T-cell (primary cell): Measurements from ENCODE around the gene PRR16. TPM values are rescaled to one million over a fixed set of nuclear protein-coding genes. Genes with fewer than 3 reads are reported as not detected.
"Not testable (repeated sequence)": the region's sequence is repeated elsewhere in the genome, so short reads cannot be mapped to it uniquely, and the experiment has no call there.

Source experiments
- ATAC-seq, 4 experiments: fragments of 200-7000 bp in 3 of 4; fragments of 150-1000 bp in 1 of 4; cut with Tn5 transposase; replicated peaks in 1 of 4; 1 replicate in 3 of 4; 2 replicates in 1 of 4; pipeline ENCODE4 v1.10.0; 2021; ENCODE audit warnings: moderate library complexity in 3 of 4, mild to moderate bottlenecking in 2 of 4, moderate number of reproducible peaks in 1 of 4
- CTCF ChIA-PET, 2 donors: fragments of 300-600 bp; sonication (Branson Sonifier 250); formaldehyde crosslinking; loops; one replicate each; lab custom pipeline; 2022; ENCODE audit warnings: antibody characterized with exemption in 2 of 2; lab: Charles Lee
- POLR2A ChIA-PET, 2 donors: fragments of 300-600 bp; sonication (Branson Sonifier 250); formaldehyde crosslinking; loops; one replicate each; lab custom pipeline; 2022; ENCODE audit warnings: antibody characterized with exemption in 2 of 2; lab: Charles Lee
- DNase-seq, 35 experiments: peaks; one replicate each; pipeline versions ENCODE4 v3.0.0 to v3.0.0-alpha.2; 2013 to 2023
- H3K27ac ChIP-seq: one replicate; pipeline ENCODE4 v1.5.1; 2013; ENCODE audit warnings: low read length
- H3K27me3 ChIP-seq, 2 experiments: replicated peaks in 1 of 2; 1 replicate in 1 of 2; 2 replicates in 1 of 2; pipeline versions ENCODE4 v1.6.1 to v1.7.0; 2013; ENCODE audit warnings: low read length in 1 of 2, mixed read lengths in 1 of 2; ENCODE audit not compliant: control insufficient read depth in 2 of 2, insufficient read depth in 2 of 2; ENCODE audit errors: extremely low read depth in 1 of 2
- H3K36me3 ChIP-seq, 2 donors: 1 replicate in 1 of 2; 2 replicates in 1 of 2; pipeline versions ENCODE4 v1.6.1 to v1.7.0; 2013; ENCODE audit warnings: low read length in 1 of 2; ENCODE audit not compliant: control insufficient read depth in 2 of 2, insufficient read depth in 1 of 2; ENCODE audit errors: extremely low read depth in 1 of 2
- H3K4me1 ChIP-seq, 2 experiments: 1 replicate in 1 of 2; 2 replicates in 1 of 2; pipeline versions ENCODE4 v1.6.1 to v1.7.0; 2013; ENCODE audit warnings: low read length in 2 of 2, mixed read lengths in 1 of 2; ENCODE audit not compliant: insufficient read depth in 2 of 2, control insufficient read depth in 1 of 2; ENCODE audit errors: extremely low read depth in 1 of 2
- H3K4me3 ChIP-seq, 2 donors: 1 replicate in 1 of 2; 2 replicates in 1 of 2; pipeline versions ENCODE4 v1.5.1 to v1.7.0; 2013; ENCODE audit warnings: mild to moderate bottlenecking in 2 of 2, low read length in 1 of 2, moderate library complexity in 1 of 2; ENCODE audit not compliant: control insufficient read depth in 1 of 2; ENCODE audit errors: extremely low read depth in 1 of 2
- H3K9me3 ChIP-seq: 2 replicates; pipeline ENCODE4 v1.7.0; 2013
- H3K27ac Mint-ChIP-seq, 2 donors: one replicate each; pipeline ENCODE4 v1.8.0; 2020 to 2021; ENCODE audit warnings: mild to moderate bottlenecking in 2 of 2, mixed read lengths in 2 of 2
- H3K27me3 Mint-ChIP-seq, 2 donors: one replicate each; pipeline ENCODE4 v1.8.0; 2021 to 2022; ENCODE audit warnings: mixed read lengths in 2 of 2
- H3K36me3 Mint-ChIP-seq: one replicate; pipeline ENCODE4 v1.8.0; 2021; ENCODE audit warnings: mixed read lengths
- H3K4me1 Mint-ChIP-seq, 3 donors: one replicate each; pipeline ENCODE4 v1.8.0; 2020 to 2022; ENCODE audit warnings: mixed read lengths in 3 of 3, mild to moderate bottlenecking in 1 of 3
- H3K4me3 Mint-ChIP-seq, 3 donors: one replicate each; pipeline ENCODE4 v1.8.0; 2020 to 2022; ENCODE audit warnings: mild to moderate bottlenecking in 3 of 3, mixed read lengths in 3 of 3, moderate library complexity in 3 of 3
- H3K9me3 Mint-ChIP-seq, 3 donors: one replicate each; pipeline ENCODE4 v1.8.0; 2020 to 2022; ENCODE audit warnings: mixed read lengths in 3 of 3
- WGBS: methylation state at CpG from one replicate; pipeline ENCODE4 v1.1.5; 2013; ENCODE audit warnings: missing lambda C conversion rate; ENCODE audit not compliant: insufficient coverage; 5-methylcytosine and 5-hydroxymethylcytosine counted together
- total RNA-seq, 35 experiments: library from RNA in 6 of 35; stranded (reverse) in 6 of 35; fragments of 120-200 nt in 1 of 35; gene quantifications; one replicate each; pipeline versions ENCODE4 v1.2.1 to v1.2.4 and lab custom pipeline; 2013 to 2026

PRR16 gene
- total RNA-seq: not detected
- not detected for total RNA-seq (2013)
- 0 to 0.07 (median 0) reads per million in 29 experiments for total RNA-seq (lab: John Stamatoyannopoulos, UW)

- Histone ChIP-seq H3K4me1 (peaks cover 4 to 10% of the 10 kb centered on the region in 2 experiments), H3K9me3 (no peaks in the 10 kb centered on the region), H3K27ac (no peak within 1 kb of the TSS), H3K4me3 (peak within 1 kb of the TSS in 1 of 2 donors; percentile 46), H3K36me3 (no peaks in the 10 kb centered on the region), H3K27me3 (peaks cover 3 to 18% of the 10 kb centered on the region in 2 experiments)
- peaks cover 4 to 14% (median 5%) of the 10 kb centered on the region in 3 donors for H3K4me1 Mint-ChIP-seq
- peaks cover 32 to 35% of the 10 kb centered on the region in 2 donors for H3K27me3 Mint-ChIP-seq
- ChIA-PET POLR2A (no interaction called here), CTCF (no interaction called here)
- DNase-seq (peak in 1 of 35 experiments; percentile 4), ATAC-seq (peak in 3 of 4 experiments; percentile 10 to 54 (median 30))
- 4% methylated on average over 58 of the region's 62 CpGs for WGBS
- H3K9me3 Mint-ChIP-seq: no peaks in the 10 kb centered on the region
- no peaks in the 10 kb centered on the region for H3K36me3 Mint-ChIP-seq
- no peak within 1 kb of the TSS for H3K27ac Mint-ChIP-seq
- peak within 1 kb of the TSS; percentile 44 to 50 (median 50) for H3K4me3 Mint-ChIP-seq
Observed at GRCh38 chr5:120463991-120464626, at the start of gene PRR16. TSS of gene PRR16 (plus strand) at chr5:120464300.

DNA sequence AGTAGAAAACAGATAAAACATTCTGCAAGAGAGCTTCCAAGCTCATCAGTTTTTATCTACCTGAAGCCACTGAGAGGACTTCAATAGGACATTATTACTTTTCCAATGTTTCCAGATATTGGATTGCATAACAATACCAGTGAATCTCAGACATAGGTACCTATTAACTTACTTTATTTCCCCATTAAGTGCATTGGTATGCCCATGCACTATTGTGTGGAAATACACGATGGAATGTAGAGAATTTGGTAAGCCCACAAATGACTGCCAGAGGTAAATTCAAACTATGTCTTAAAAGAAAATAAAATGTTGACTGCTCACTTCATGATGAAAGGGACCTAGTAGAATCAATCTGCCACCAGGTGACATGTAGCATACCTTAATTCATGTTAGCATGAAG lies 48.1 kb upstream of the PRR16 start:
- H3K36me3 ChIP-seq: no peaks in the 10 kb centered on the region
- Mint-ChIP-seq H3K4me1 (no peaks in the 10 kb centered on the region), H3K9me3 (peaks cover 2 to 6% (median 5%) of the 10 kb centered on the region in 3 donors), H3K4me3 (no peak overlapping the region), H3K27ac (no peak overlapping the region), H3K27me3 (no peaks in the 10 kb centered on the region), H3K36me3 (no peaks in the 10 kb centered on the region)
- ATAC-seq: no peak
- H3K27ac ChIP-seq: no peak overlapping the region
- no peaks in the 10 kb centered on the region for H3K9me3 ChIP-seq
- H3K4me1 ChIP-seq: no peaks in the 10 kb centered on the region
- ChIA-PET POLR2A (no interaction called here), CTCF (no interaction called here)
- no peaks in the 10 kb centered on the region for H3K27me3 ChIP-seq
- no CpG with 5 or more reads among the region's 1 CpG for WGBS
- DNase-seq: no peak
- no peak overlapping the region for H3K4me3 ChIP-seq

DNA sequence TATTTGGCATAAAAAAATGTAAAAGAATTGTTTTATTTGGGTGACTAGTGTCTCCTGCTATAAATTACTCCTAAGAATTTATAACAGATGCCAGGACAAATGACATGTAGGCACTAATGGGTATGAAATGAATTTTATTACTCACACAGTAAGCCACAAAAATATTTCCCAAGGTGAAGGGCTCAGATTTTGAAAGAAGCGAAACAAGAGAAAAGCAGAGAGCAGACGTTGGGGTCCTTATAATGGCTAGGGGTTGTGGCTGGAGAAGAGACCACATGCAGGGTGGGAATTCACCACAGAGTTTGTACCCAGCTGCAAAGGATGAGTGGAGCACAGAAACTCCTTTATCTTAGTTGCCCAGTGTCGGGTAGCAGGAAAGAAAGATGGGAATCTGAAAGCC lies 45.0 kb upstream of the PRR16 start:
- H3K4me1 ChIP-seq: no peaks in the 10 kb centered on the region
- H3K27me3 ChIP-seq: no peaks in the 10 kb centered on the region
- ChIA-PET POLR2A (no interaction called here), CTCF (no interaction called here)
- WGBS: 40% methylated on average over 1 of the region's 3 CpGs
- H3K27me3 Mint-ChIP-seq: no peaks in the 10 kb centered on the region
- peaks cover 0 to 6% (median 6%) of the 10 kb centered on the region in 3 donors for H3K9me3 Mint-ChIP-seq
- no peak overlapping the region for H3K4me3 ChIP-seq
- H3K27ac Mint-ChIP-seq: no peak overlapping the region
- H3K9me3 ChIP-seq: no peaks in the 10 kb centered on the region
- H3K4me1 Mint-ChIP-seq: no peaks in the 10 kb centered on the region
- no peak for DNase-seq
- H3K4me3 Mint-ChIP-seq: no peak overlapping the region
- H3K36me3 ChIP-seq: no peaks in the 10 kb centered on the region
- no peak for ATAC-seq
- H3K36me3 Mint-ChIP-seq: no peaks in the 10 kb centered on the region
- no peak overlapping the region for H3K27ac ChIP-seq

GRCh38 chr5:120426633-120427275 lies 37.3 kb upstream of the PRR16 start:
- H3K27me3 ChIP-seq, CTCF ChIA-PET, H3K36me3 ChIP-seq, ATAC-seq, H3K27me3 Mint-ChIP-seq, H3K4me3 ChIP-seq, POLR2A ChIA-PET, DNase-seq, H3K4me1 Mint-ChIP-seq, H3K27ac Mint-ChIP-seq, H3K36me3 Mint-ChIP-seq, H3K27ac ChIP-seq, H3K4me1 ChIP-seq, H3K9me3 ChIP-seq, H3K4me3 Mint-ChIP-seq: not testable (repeated sequence)
- 96% methylated on average over 23 of the region's 25 CpGs for WGBS
- H3K9me3 Mint-ChIP-seq: peaks cover 14 to 24% (median 20%) of the 10 kb centered on the region in 3 donors

DNA sequence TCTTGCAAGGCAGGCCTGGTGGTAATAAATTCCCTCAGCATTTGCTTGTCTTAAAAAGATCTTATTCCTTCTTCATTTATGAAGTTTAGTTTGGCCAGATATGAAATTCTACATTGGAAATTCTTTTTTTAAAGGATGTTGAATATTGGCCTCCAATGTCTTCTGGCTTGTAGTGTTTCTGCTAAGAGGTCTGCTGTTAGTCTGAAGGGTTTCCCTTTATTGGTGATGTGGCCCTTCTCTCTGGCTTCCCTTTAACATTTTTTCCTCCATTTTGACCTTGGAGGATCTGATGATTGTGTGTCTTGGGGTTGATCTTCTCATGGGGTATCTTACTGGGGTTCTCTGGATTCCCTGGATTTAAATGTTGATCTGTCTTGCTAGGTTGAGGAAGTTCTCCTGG lies 33.5 kb upstream of the PRR16 start:
- Mint-ChIP-seq H3K9me3 (peaks cover 14 to 20% (median 19%) of the 10 kb centered on the region in 3 donors), H3K27ac (no peak overlapping the region), H3K4me1 (no peaks in the 10 kb centered on the region), H3K27me3 (no peaks in the 10 kb centered on the region), H3K4me3 (no peak overlapping the region), H3K36me3 (no peaks in the 10 kb centered on the region)
- ATAC-seq (no peak), DNase-seq (no peak)
- no peaks in the 10 kb centered on the region for H3K27me3 ChIP-seq
- no peaks in the 10 kb centered on the region for H3K9me3 ChIP-seq
- H3K4me1 ChIP-seq: no peaks in the 10 kb centered on the region
- H3K27ac ChIP-seq: no peak overlapping the region
- H3K4me3 ChIP-seq: no peak overlapping the region
- H3K36me3 ChIP-seq: no peaks in the 10 kb centered on the region
- POLR2A ChIA-PET: no interaction called here
- CTCF ChIA-PET: no interaction called here

DNA sequence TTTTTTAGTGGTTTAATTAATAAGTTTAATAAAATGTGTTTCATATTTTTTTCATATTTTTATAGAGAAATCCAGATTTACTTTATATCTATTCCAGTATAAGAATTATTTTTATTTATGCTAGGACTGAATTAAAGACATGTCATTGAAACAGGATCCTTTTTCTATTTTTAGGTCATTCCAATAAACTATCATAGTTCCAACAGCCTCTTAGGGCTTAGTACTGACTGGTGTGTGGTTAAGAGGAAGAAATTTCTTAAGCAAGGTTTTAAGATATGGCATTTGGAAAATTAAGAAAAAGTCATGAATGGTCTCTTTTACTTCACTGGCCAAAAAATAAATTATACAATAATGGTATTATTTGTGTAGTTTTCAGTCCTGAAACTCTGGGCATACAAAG lies 31.2 kb upstream of the PRR16 start:
- ATAC-seq: no peak
- H3K4me3 ChIP-seq: no peak overlapping the region
- H3K4me1 ChIP-seq: no peaks in the 10 kb centered on the region
- no peaks in the 10 kb centered on the region for H3K9me3 ChIP-seq
- CTCF ChIA-PET: no interaction called here
- H3K27ac ChIP-seq: no peak overlapping the region
- H3K36me3 ChIP-seq: no peaks in the 10 kb centered on the region
- Mint-ChIP-seq H3K36me3 (no peaks in the 10 kb centered on the region), H3K27ac (no peak overlapping the region), H3K4me3 (no peak overlapping the region), H3K27me3 (peaks cover 0 to 1% of the 10 kb centered on the region in 2 donors), H3K9me3 (peaks cover 10 to 20% (median 12%) of the 10 kb centered on the region in 3 donors), H3K4me1 (no peaks in the 10 kb centered on the region)
- H3K27me3 ChIP-seq: no peaks in the 10 kb centered on the region
- POLR2A ChIA-PET: no interaction called here
- no peak for DNase-seq
